ENCODE data around the gene SIAH2.

DNA sequence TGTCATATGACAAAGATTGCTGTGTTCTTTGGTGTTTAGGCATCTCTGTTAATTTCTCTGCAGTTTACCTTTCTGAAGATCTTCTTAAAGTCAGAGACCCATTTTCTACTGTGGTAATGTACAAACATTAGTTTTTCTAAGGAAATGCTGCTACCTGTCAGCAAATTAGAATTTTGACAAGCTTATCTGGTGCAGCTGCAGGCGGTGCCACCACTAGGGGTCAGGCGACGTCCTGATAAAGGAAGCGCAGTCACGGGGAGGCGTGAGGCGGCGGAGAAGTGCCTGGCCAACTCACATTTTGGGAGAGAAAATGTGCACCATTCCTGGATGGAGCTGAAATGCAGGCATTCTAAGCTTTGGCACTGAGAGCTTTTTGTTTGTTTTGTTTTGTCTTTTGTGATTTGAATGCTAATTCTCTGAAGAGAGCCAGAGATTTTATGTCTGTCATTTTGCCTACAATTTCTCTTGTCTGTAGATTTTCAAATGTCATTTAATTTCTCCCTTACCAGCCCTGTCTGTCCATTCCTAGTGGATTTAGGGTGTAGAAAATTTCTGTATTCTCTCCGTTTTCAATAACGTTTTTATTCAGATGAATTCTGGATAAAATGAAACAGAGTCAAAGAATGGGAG is 24.9 kb upstream of the SIAH2 start:
- no peak for TF ChIP-seq EZH2 (IDR thresholded peaks at IDR 0.05; ENCODE audit: low read depth, unreplicated experiment)
- TF ChIP-seq, protein P1, sequence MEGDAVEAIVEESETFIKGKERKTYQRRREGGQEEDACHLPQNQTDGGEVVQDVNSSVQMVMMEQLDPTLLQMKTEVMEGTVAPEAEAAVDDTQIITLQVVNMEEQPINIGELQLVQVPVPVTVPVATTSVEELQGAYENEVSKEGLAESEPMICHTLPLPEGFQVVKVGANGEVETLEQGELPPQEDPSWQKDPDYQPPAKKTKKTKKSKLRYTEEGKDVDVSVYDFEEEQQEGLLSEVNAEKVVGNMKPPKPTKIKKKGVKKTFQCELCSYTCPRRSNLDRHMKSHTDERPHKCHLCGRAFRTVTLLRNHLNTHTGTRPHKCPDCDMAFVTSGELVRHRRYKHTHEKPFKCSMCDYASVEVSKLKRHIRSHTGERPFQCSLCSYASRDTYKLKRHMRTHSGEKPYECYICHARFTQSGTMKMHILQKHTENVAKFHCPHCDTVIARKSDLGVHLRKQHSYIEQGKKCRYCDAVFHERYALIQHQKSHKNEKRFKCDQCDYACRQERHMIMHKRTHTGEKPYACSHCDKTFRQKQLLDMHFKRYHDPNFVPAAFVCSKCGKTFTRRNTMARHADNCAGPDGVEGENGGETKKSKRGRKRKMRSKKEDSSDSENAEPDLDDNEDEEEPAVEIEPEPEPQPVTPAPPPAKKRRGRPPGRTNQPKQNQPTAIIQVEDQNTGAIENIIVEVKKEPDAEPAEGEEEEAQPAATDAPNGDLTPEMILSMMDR (conservative IDR thresholded peaks at IDR 0.05; ENCODE audit: low read depth in 2 of 2): peak; percentile 98 to 99
- no peak for TF ChIP-seq EZH2phosphoT487 (IDR thresholded peaks at IDR 0.05; ENCODE audit: unreplicated experiment)
- TF ChIP-seq POLR2AphosphoS5 (IDR thresholded peaks at IDR 0.05; ENCODE audit: low read depth): no peak
- TF ChIP-seq, protein P2, sequence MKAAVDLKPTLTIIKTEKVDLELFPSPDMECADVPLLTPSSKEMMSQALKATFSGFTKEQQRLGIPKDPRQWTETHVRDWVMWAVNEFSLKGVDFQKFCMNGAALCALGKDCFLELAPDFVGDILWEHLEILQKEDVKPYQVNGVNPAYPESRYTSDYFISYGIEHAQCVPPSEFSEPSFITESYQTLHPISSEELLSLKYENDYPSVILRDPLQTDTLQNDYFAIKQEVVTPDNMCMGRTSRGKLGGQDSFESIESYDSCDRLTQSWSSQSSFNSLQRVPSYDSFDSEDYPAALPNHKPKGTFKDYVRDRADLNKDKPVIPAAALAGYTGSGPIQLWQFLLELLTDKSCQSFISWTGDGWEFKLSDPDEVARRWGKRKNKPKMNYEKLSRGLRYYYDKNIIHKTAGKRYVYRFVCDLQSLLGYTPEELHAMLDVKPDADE (IDR thresholded peaks at IDR 0.05): no peak
- TF ChIP-seq CREB1 (CRISPR knock-in tag; IDR thresholded peaks at IDR 0.05; ENCODE audit: low read depth): no peak
